ENCODE measurements around the gene FBXW8.

FBXW8 gene

GRCh38 chr12:117045160-117046010 lies 134.6 kb downstream of the FBXW8 start:
- FAIRE-seq (no peak), DNase-seq (ENCODE audit: insufficient read length, low spot score) (no peak)
- TF ChIP-seq CTCF (IDR thresholded peaks at IDR 0.05; ENCODE audit: insufficient read depth, missing control alignments): no peak

- no peak for TF ChIP-seq CTCF (IDR thresholded peaks at IDR 0.05; ENCODE audit: insufficient read depth, missing control alignments)
- DNase-seq (ENCODE audit: insufficient read length, low spot score): no peak
- FAIRE-seq: no peak
Measured at GRCh38 chr12:117046011-117046369, 135.2 kb downstream of the FBXW8 start.

DNA sequence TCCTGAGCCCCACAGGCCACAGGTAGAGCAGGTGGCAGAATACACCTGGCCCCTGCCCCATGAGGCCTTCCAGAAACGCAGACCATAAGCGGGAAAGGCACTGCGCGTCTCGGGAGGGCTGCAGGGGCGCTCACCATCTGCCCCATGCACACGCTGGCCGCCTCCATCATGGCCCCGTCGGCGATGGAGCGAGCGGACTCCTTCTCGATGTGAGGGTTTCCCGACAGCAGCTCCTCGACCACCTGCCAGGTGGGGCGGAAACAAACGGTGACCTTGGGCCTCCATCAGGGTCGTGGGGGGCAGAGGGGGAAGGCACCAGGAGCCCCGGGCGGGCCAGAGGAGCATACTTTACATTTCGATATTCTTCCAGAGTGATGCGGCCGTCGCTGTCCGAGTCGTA lies 135.7 kb downstream of the FBXW8 start:
- DNase-seq (ENCODE audit: insufficient read length, low spot score): no peak
- no peak for FAIRE-seq
- TF ChIP-seq CTCF (IDR thresholded peaks at IDR 0.05; ENCODE audit: insufficient read depth, missing control alignments): no peak

DNA sequence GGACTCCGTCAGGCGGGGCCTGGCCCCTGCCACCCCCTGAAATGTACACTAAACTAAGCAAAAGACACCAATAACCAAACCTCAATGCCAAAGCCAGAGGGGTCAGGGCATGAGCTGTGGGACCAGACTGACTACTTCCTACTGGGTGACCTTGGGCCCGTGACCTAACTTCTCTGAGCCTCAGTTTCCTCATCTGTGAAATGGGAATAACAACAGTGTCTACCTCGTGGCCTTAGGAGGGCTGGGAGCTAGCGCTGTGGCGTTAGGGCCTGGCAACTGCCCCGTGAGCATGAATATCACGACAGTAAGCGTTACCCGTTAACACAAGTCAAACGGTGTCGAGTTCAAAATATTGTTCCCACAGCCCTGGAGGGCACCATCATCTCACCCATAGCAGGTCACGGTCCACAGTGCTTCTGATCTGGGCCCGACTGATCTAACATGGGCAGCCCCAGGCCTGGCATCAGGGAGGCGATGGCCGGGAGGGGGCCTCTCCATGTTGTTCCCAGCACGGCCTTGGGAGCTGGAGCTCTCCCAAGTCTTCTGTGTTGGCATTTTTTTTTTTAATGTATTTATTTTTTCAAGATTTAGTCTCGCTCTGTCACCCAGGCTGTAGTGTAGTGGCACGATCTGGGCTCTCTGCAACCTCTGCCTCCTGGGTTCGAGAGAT lies 136.2 kb downstream of the FBXW8 start:
- DNase-seq (ENCODE audit: insufficient read length, low spot score) (no peak), FAIRE-seq (no peak)
- TF ChIP-seq CTCF (IDR thresholded peaks at IDR 0.05; ENCODE audit: insufficient read depth, missing control alignments): no peak

DNA sequence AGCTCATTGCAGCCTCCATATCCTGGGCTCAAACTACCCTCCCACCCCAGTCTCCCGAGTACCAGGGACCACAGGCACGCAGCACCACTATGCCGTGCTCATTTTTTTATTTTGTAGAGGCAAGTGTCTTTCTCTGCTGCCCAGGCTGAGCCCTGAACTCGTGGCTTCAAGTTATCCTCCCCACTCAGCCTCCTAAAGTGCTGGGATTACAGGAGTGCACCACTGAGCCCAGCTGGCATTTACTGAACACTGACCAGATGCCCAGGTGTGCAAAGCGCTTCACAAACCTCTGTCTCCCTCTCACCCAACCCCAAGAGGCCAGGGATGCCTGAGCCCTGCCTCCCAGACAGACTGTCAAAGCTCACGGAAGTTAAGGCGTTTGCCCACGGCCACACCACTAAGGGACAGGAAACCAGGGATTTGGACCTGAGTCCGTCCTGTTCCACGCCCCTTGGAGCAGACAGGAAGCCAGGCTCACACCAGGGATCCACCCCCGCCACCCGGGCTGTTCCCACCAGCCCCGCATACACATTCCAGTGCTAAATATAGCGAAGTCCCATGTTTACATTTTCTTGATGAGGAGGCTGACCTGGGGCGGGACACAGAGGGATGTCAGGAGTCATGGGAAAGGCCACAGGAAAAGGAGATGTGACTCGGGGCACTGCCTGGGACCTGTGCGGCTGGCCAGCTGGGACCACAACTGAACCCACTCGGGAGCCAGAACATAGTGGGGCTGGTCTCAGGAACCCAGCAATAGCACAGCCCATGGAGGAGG lies 137.2 kb downstream of the FBXW8 start:
- DNase-seq (ENCODE audit: insufficient read length, low spot score) (no peak), FAIRE-seq (no peak)
- TF ChIP-seq CTCF (IDR thresholded peaks at IDR 0.05; ENCODE audit: insufficient read depth, missing control alignments): no peak

GRCh38 chr12:117048585-117048904 lies 137.8 kb downstream of the FBXW8 start:
- DNase-seq (ENCODE audit: insufficient read length, low spot score) (no peak), FAIRE-seq (no peak)
- TF ChIP-seq CTCF (IDR thresholded peaks at IDR 0.05; ENCODE audit: insufficient read depth, missing control alignments): no peak

Measured in D721Med (cell line).